Panc1 (cell line): ENCODE data around the gene PCDHGB5.

Experiments used
- CTCF ChIP-seq: fragments of 450-650 bp; IDR thresholded peaks from 2 replicates; pipeline ENCODE4 v1.5.1; 2017; ENCODE audit warnings: mild to moderate bottlenecking
- POLR2AphosphoS5 ChIP-seq: IDR thresholded peaks from 2 replicates; pipeline ENCODE4 v1.6.1; 2012; ENCODE audit warnings: mild to moderate bottlenecking, low read depth, low read length, moderate library complexity
- REST ChIP-seq, 2 experiments: IDR thresholded peaks; 2 replicates each; pipeline ENCODE4 v1.6.1; 2011 to 2012; ENCODE audit warnings: low read depth in 2 of 2, control low read depth in 1 of 2, low read length in 1 of 2, mild to moderate bottlenecking in 1 of 2, moderate library complexity in 1 of 2; ENCODE audit not compliant: insufficient read depth in 1 of 2
- SIN3A ChIP-seq: IDR thresholded peaks from 2 replicates; pipeline ENCODE4 v1.6.1; 2012; ENCODE audit warnings: low read depth, mild to moderate bottlenecking, low read length, moderate library complexity, borderline replicate concordance; ENCODE audit not compliant: insufficient read depth
- TCF7L2 ChIP-seq: IDR thresholded peaks from 2 replicates; pipeline ENCODE4 v1.6.1; 2011; ENCODE audit warnings: mild to moderate bottlenecking, low read depth, low read length, inconsistent platforms

- TF ChIP-seq CTCF (no peak), SIN3A (no peak), POLR2AphosphoS5 (no peak), REST (IDR thresholded peaks at IDR 0.05; ENCODE audit: insufficient read depth in 1 of 2, low read depth in 2 of 2, low read length in 1 of 2) (no peak), TCF7L2 (no peak)
These were observed 27.5 kb upstream of the PCDHGB5 start, which contains the start of gene PCDHGB3 for GRCh38 chr5:141369994-141370848.
